Natural killer cell (primary cell): ENCODE data around the gene LDLRAD4. TPM values are rescaled to one million over a fixed set of nuclear protein-coding genes. Genes with fewer than 3 reads are reported as not detected.

Experiments used
- ATAC-seq, 3 donors: fragments of 150-1000 bp in 2 of 3; fragments of 200-7000 bp in 1 of 3; cut with Tn5 transposase; 1 replicate in 1 of 3; 2 replicates in 2 of 3; pipeline ENCODE4 v1.10.0; 2021; ENCODE audit warnings: mild to moderate bottlenecking in 2 of 3, moderate library complexity in 2 of 3
- DNase-seq, 2 donors: peaks; one replicate each; pipeline versions ENCODE4 v3.0.0 to v3.0.0-alpha.2; 2013 to 2021; ENCODE audit warnings: mixed read lengths in 1 of 2
- H3K27ac ChIP-seq: one replicate; pipeline ENCODE4 v1.5.1; 2013; ENCODE audit warnings: mild to moderate bottlenecking, low read length
- H3K27me3 ChIP-seq: one replicate; pipeline ENCODE4 v1.6.1; 2013; ENCODE audit warnings: low read length; ENCODE audit not compliant: control insufficient read depth, insufficient read depth
- H3K36me3 ChIP-seq: one replicate; pipeline ENCODE4 v1.6.1; 2013; ENCODE audit warnings: low read length; ENCODE audit not compliant: control insufficient read depth, insufficient read depth
- H3K4me1 ChIP-seq: one replicate; pipeline ENCODE4 v1.6.1; 2013; ENCODE audit warnings: low read length; ENCODE audit not compliant: control insufficient read depth, insufficient read depth
- H3K4me3 ChIP-seq: one replicate; pipeline ENCODE4 v1.5.1; 2013; ENCODE audit warnings: low read length
- H3K9me3 ChIP-seq: one replicate; pipeline ENCODE4 v1.6.1; 2013; ENCODE audit warnings: low read length; ENCODE audit not compliant: control insufficient read depth, insufficient read depth
- H3K27ac Mint-ChIP-seq, 2 donors: one replicate each; pipeline ENCODE4 v1.8.0; 2022; ENCODE audit warnings: mild to moderate bottlenecking in 2 of 2, mixed read lengths in 2 of 2, moderate library complexity in 1 of 2
- H3K27me3 Mint-ChIP-seq, 2 donors: one replicate each; pipeline ENCODE4 v1.8.0; 2022; ENCODE audit warnings: low read depth in 2 of 2, mixed read lengths in 2 of 2
- H3K36me3 Mint-ChIP-seq: one replicate; pipeline ENCODE4 v1.8.0; 2022; ENCODE audit warnings: mixed read lengths
- H3K4me1 Mint-ChIP-seq, 2 donors: one replicate each; pipeline ENCODE4 v1.8.0; 2022; ENCODE audit warnings: mixed read lengths in 2 of 2
- H3K4me3 Mint-ChIP-seq: one replicate; pipeline ENCODE4 v1.8.0; 2022; ENCODE audit warnings: mild to moderate bottlenecking, moderate library complexity, mixed read lengths
- H3K9me3 Mint-ChIP-seq, 2 donors: one replicate each; pipeline ENCODE4 v1.8.0; 2022; ENCODE audit warnings: mixed read lengths in 2 of 2
- CTCF ChIP-seq: fragments of 200-600 bp; IDR thresholded peaks from one replicate; pipeline ENCODE4 v1.8.0; 2022; ENCODE audit warnings: antibody characterized with exemption
- WGBS: methylation state at CpG from one replicate; pipeline ENCODE4 v1.1.7; 2013; ENCODE audit warnings: missing lambda C conversion rate; ENCODE audit not compliant: insufficient coverage; 5-methylcytosine and 5-hydroxymethylcytosine counted together
- intact Hi-C: fragments of 100-400 bp; cut with micrococcal nuclease; formaldehyde crosslinking; loops from one replicate; pipeline ENCODE4 v1.14.2; 2022
- total RNA-seq, 4 donors: library from RNA; stranded (reverse); fragments of 120-200 nt in 1 of 4; gene quantifications; one replicate each; pipeline versions ENCODE4 v1.2.3 to v1.2.4, GENCODE V29; 2013 to 2022

LDLRAD4 gene
- total RNA-seq, 3 donors from 2014 or later (not counting 1 experiment from before 2014, with no cell fraction given), result 24.0 to 36.3 (median 29.2) TPM

DNA sequence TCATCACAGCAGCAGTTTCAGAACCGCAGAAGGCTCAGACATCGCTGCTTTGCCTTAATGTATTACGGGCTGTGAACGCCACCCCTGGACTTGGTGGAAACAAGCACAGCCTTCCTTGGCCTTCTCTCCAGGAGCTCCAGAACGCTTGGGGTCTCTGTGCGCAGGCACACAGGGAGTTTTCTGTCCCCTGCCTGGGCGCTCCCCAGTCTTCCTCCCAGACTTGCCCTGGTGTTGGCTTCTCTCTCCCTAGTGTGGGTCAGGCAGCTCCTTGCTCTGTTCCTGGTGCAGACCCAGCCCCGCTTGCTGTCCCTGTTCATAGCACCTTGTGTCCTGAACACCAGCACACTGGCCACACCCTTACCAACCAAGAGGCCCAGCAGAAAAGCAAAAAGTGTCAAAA is 404.2 kb downstream of the LDLRAD4 start:
- no peak overlapping the region for H3K4me3 ChIP-seq
- Mint-ChIP-seq H3K27me3 (no peaks in the 10 kb centered on the region), H3K4me3 (no peak overlapping the region), H3K4me1 (peaks cover 7 to 9% of the 10 kb centered on the region in 2 donors), H3K9me3 (no peaks in the 10 kb centered on the region), H3K36me3 (no peaks in the 10 kb centered on the region), H3K27ac (no peak overlapping the region)
- TF ChIP-seq CTCF, result no peak
- no peak overlapping the region for H3K27ac ChIP-seq
- intact Hi-C loops, result no loop called here
- DNase-seq (no peak), ATAC-seq (no peak)
- 99% methylated on average over 8 of the region's 8 CpGs for WGBS
- no peaks in the 10 kb centered on the region for H3K4me1 ChIP-seq
- no peaks in the 10 kb centered on the region for H3K9me3 ChIP-seq
- peaks cover 8% of the 10 kb centered on the region for H3K36me3 ChIP-seq
- no peaks in the 10 kb centered on the region for H3K27me3 ChIP-seq

DNA sequence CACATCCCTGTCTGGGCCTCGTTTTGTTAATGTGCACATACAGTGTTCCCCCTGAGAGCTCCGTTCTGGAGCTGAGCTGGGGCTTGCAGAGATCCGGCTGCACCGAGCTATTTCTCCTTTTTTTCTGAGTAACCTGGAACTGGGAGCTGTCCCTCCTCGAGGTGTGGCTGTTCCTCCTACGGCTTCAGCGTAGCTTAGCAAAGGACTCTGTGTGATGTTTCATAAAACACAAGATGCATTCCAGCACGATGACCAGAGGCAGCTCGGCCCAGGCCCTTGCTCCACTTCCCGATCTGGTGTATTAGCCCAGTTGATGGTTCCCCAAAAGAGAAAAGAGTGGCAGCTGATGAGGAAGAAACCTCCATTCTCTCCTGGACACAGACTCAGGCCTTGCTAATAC is 404.8 kb downstream of the LDLRAD4 start:
- Mint-ChIP-seq H3K9me3 (no peaks in the 10 kb centered on the region), H3K27me3 (no peaks in the 10 kb centered on the region), H3K4me1 (peaks cover 7 to 9% of the 10 kb centered on the region in 2 donors), H3K36me3 (no peaks in the 10 kb centered on the region), H3K4me3 (no peak overlapping the region), H3K27ac (no peak overlapping the region)
- Histone ChIP-seq H3K9me3 (no peaks in the 10 kb centered on the region), H3K4me3 (no peak overlapping the region), H3K27ac (no peak overlapping the region), H3K36me3 (peaks cover 8% of the 10 kb centered on the region), H3K27me3 (no peaks in the 10 kb centered on the region), H3K4me1 (no peaks in the 10 kb centered on the region)
- ATAC-seq, result no peak
- no peak for DNase-seq
- WGBS, result 79% methylated on average over 10 of the region's 10 CpGs
- TF ChIP-seq CTCF, result no peak
- intact Hi-C loops, result no loop called here

GRCh38 chr18:13623871-13624270 is 405.3 kb downstream of the LDLRAD4 start:
- DNase-seq (no peak), ATAC-seq (no peak)
- Mint-ChIP-seq H3K27ac (no peak overlapping the region), H3K27me3 (no peaks in the 10 kb centered on the region), H3K4me1 (peaks cover 7 to 9% of the 10 kb centered on the region in 2 donors), H3K36me3 (no peaks in the 10 kb centered on the region), H3K4me3 (no peak overlapping the region), H3K9me3 (no peaks in the 10 kb centered on the region)
- H3K27ac ChIP-seq, result no peak overlapping the region
- H3K27me3 ChIP-seq, result no peaks in the 10 kb centered on the region
- intact Hi-C loops, result no loop called here
- H3K4me3 ChIP-seq, result no peak overlapping the region
- no peak for TF ChIP-seq CTCF
- no peaks in the 10 kb centered on the region for H3K9me3 ChIP-seq
- H3K36me3 ChIP-seq, result peaks cover 8% of the 10 kb centered on the region
- no peaks in the 10 kb centered on the region for H3K4me1 ChIP-seq
- WGBS, result 95% methylated on average over 13 of the region's 13 CpGs

GRCh38 chr18:13624563-13625237 is 406.1 kb downstream of the LDLRAD4 start:
- H3K4me1 ChIP-seq, result no peaks in the 10 kb centered on the region
- ATAC-seq (no peak), DNase-seq (no peak)
- peaks cover 8% of the 10 kb centered on the region for H3K36me3 ChIP-seq
- Mint-ChIP-seq H3K4me1 (peaks cover 7 to 9% of the 10 kb centered on the region in 2 donors), H3K27ac (no peak overlapping the region), H3K9me3 (no peaks in the 10 kb centered on the region), H3K36me3 (no peaks in the 10 kb centered on the region), H3K4me3 (no peak overlapping the region), H3K27me3 (no peaks in the 10 kb centered on the region)
- no peak for TF ChIP-seq CTCF
- 95% methylated on average over 11 of the region's 11 CpGs for whole genome bisulfite sequencing
- no peaks in the 10 kb centered on the region for H3K27me3 ChIP-seq
- no peak overlapping the region for H3K4me3 ChIP-seq
- H3K27ac ChIP-seq, result no peak overlapping the region
- no peaks in the 10 kb centered on the region for H3K9me3 ChIP-seq
- intact Hi-C loops, result no loop called here
